Activated B cell treated with CpG ODN at 0.5 μM for 24 hours (primary cell): ENCODE data around the gene ATP10B. TPM values are rescaled to one million over a fixed set of nuclear protein-coding genes. Genes with fewer than 3 reads are reported as not detected.

Experiments
- ATAC-seq: fragments of 200-7000 bp; cut with Tn5 transposase; one replicate; pipeline ENCODE4 v1.10.0; 2021; ENCODE audit warnings: low read depth, mild to moderate bottlenecking, moderate library complexity
- CTCF ChIA-PET: fragments of 350-600 bp; sonication (Branson Sonifier 250); formaldehyde crosslinking; loops from one replicate; lab custom pipeline; 2021; ENCODE audit warnings: antibody characterized with exemption; lab: Charles Lee
- POLR2A ChIA-PET: fragments of 350-600 bp; sonication (Branson Sonifier 250); formaldehyde crosslinking; loops from one replicate; lab custom pipeline; 2021; ENCODE audit warnings: antibody characterized with exemption; lab: Charles Lee
- DNase-seq: peaks from one replicate; pipeline ENCODE4 v3.0.0; 2022
- H3K27ac Mint-ChIP-seq: one replicate; pipeline ENCODE4 v1.8.0; 2020; ENCODE audit warnings: mixed read lengths
- H3K27me3 Mint-ChIP-seq: one replicate; pipeline ENCODE4 v1.8.0; 2021; ENCODE audit warnings: mixed read lengths
- H3K36me3 Mint-ChIP-seq: one replicate; pipeline ENCODE4 v1.8.0; 2021; ENCODE audit warnings: low read depth, mixed read lengths
- H3K4me1 Mint-ChIP-seq: one replicate; pipeline ENCODE4 v1.8.0; 2021; ENCODE audit warnings: mixed read lengths
- H3K4me3 Mint-ChIP-seq: one replicate; pipeline ENCODE4 v1.8.0; 2020; ENCODE audit warnings: mild to moderate bottlenecking, mixed read lengths
- H3K9me3 Mint-ChIP-seq: one replicate; pipeline ENCODE4 v1.8.0; 2020; ENCODE audit warnings: mixed read lengths
- intact Hi-C: fragments of 100-400 bp; cut with micrococcal nuclease; formaldehyde crosslinking; loops from one replicate; pipeline ENCODE4 v1.15.1; 2024
- total RNA-seq: library from RNA; stranded (reverse); gene quantifications from 2 replicates; pipeline ENCODE4 v1.2.3, GENCODE V29; 2022
- TF ChIP-seq, protein P1 (sequence below): fragments of 200-600 bp; IDR thresholded peaks from one replicate; pipeline ENCODE4 v1.8.0; 2022; ENCODE audit warnings: antibody characterized with exemption, mild to moderate bottlenecking

Gene ATP10B
- total RNA-seq, 1 donor from 2014 or later = not detected

DNA sequence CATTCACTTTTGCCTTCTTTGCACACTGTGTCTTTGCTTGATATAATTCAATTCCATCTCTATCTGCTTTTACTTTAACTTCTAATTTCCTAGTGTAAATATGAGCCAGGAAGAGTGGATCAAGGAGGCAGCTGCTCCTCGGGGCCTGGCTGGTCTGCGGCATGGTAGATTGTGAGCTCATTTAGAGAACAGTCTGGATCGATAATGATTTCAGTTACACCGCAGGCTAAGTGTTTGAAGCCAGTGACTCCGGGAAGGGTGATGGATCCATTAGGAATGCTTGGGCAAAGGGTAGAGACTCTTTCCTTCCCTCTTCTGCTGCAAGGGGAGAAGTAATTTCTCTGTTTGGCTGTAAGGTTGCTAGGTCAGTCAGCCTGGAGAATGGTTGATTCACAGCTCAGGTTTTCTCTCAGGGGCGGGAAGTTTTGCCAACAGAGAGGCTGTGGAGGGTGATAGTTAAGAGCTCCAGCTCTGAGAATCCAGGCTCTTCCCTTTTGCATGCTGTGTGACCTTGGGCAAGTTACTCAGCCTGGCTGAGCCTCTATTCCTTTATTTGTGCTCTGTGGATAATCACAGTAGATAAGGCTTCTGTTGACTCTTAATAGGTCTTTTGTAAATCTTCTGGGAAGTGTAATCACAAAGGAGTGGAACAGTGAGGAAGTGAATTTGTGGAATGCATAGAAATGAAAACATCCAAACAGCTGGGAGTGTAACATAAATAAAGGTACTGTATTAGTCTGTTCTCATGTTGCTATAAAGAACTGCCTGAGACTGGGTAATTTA is 331.2 kb downstream of the ATP10B start:
- intact Hi-C loops = no loop called here
- Mint-ChIP-seq H3K36me3 (no peaks in the 10 kb centered on the region), H3K4me3 (no peak overlapping the region), H3K9me3 (no peaks in the 10 kb centered on the region), H3K4me1 (no peaks in the 10 kb centered on the region), H3K27me3 (no peaks in the 10 kb centered on the region), H3K27ac (no peak overlapping the region)
- DNase-seq (no peak), ATAC-seq (no peak)
- ChIA-PET CTCF (no interaction called here), POLR2A (no interaction called here)
- TF ChIP-seq, protein P1, sequence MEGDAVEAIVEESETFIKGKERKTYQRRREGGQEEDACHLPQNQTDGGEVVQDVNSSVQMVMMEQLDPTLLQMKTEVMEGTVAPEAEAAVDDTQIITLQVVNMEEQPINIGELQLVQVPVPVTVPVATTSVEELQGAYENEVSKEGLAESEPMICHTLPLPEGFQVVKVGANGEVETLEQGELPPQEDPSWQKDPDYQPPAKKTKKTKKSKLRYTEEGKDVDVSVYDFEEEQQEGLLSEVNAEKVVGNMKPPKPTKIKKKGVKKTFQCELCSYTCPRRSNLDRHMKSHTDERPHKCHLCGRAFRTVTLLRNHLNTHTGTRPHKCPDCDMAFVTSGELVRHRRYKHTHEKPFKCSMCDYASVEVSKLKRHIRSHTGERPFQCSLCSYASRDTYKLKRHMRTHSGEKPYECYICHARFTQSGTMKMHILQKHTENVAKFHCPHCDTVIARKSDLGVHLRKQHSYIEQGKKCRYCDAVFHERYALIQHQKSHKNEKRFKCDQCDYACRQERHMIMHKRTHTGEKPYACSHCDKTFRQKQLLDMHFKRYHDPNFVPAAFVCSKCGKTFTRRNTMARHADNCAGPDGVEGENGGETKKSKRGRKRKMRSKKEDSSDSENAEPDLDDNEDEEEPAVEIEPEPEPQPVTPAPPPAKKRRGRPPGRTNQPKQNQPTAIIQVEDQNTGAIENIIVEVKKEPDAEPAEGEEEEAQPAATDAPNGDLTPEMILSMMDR = no peak

DNA sequence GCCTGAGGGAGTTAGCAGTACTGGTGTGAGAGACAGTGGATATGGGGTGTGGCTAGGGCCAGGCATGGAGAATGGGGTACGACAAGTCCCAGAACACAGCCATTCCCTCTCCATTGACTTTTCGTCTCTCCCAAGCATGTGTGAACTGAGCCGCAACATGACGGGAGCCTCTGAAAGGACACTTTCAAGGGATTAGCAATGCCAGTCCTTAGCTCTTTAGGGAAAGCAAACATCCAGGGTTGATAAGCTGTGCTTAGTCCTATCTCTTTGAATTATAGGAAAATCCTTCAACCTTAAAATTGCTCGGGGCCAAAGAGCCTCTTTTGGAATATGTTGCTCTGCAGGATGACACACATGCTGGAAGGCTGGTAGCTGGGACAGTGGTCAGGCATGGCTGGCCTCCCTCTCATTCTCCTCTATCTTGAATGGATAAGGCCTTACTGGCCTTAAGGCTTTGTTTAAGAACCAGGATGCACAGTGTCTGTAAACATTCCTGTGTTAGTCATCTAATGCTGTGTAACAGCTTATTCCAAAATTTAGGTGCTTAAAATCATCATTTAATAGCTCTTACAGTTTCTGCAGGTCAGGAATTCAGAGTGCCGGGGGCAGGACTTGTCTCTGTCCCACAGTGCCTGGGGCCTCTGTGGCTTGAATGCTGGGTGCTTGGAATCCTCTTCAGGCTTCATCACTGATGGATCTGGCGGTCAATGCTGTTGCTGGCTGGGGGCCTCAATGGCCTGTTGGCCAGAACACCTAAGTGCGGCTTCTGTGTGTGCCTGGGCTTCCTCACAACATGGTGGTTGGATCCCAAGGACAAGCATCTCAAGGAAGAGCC is 335.1 kb downstream of the ATP10B start:
- ATAC-seq (no peak), DNase-seq (no peak)
- no peaks in the 10 kb centered on the region for H3K9me3 Mint-ChIP-seq
- TF ChIP-seq, protein P1 = no peak
- POLR2A ChIA-PET = no interaction called here
- no peak overlapping the region for H3K27ac Mint-ChIP-seq
- CTCF ChIA-PET = interaction anchor here (1.4 kb wide), 1 partner anchor 10 kb away, joined by 3 read pairs; no protein-coding TSS in a partner anchor
- H3K27me3 Mint-ChIP-seq = peaks cover 6% of the 10 kb centered on the region
- intact Hi-C loops = no loop called here
- H3K4me1 Mint-ChIP-seq = no peaks in the 10 kb centered on the region
- H3K4me3 Mint-ChIP-seq = no peak overlapping the region
- no peaks in the 10 kb centered on the region for H3K36me3 Mint-ChIP-seq

DNA sequence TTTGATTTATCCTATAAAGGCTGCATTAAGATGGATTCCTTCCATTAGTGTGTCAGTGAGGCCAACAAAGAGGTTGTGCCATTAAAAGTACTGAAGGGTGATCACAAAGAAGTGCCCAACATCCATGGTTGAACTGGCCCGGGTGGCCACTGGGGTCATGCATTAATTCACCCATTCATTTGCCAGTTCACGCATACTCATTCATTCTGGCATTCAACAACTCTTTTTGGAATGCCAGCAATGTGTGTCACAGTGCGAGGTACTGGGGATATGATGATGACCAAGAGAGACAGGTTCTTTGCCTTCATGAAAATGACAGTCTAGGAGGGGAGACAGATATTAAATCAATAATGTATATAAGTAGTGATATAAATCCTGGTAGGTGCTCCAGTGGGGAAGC is 337.1 kb downstream of the ATP10B start:
- DNase-seq (no peak), ATAC-seq (no peak)
- Mint-ChIP-seq H3K27me3 (peaks cover 6% of the 10 kb centered on the region), H3K9me3 (no peaks in the 10 kb centered on the region), H3K36me3 (no peaks in the 10 kb centered on the region), H3K4me1 (no peaks in the 10 kb centered on the region), H3K27ac (no peak overlapping the region), H3K4me3 (no peak overlapping the region)
- TF ChIP-seq, protein P1 = no peak
- POLR2A ChIA-PET = no interaction called here
- CTCF ChIA-PET = no interaction called here
- intact Hi-C loops = no loop called here

DNA sequence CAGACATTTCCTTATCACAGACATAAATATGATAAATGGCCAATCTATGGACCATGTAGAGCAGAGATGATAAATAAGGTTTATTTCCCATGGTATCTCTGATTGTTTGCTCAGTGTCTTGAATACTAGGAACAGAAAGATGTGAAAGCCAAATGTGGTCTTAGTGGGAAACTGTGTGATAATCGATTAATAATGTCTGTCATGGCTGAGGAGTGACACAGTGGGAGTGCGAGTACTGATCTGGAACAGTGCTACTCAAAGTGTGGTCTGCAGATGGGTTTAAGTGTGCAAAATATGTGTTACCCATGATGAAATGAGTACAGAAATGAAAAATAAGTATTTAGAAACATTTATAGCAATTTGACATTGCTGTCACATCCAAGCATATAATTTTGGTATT is 337.8 kb downstream of the ATP10B start:
- POLR2A ChIA-PET = no interaction called here
- Mint-ChIP-seq H3K4me3 (no peak overlapping the region), H3K9me3 (no peaks in the 10 kb centered on the region), H3K36me3 (no peaks in the 10 kb centered on the region), H3K27me3 (peaks cover 6% of the 10 kb centered on the region), H3K4me1 (no peaks in the 10 kb centered on the region), H3K27ac (no peak overlapping the region)
- ATAC-seq = no peak
- DNase-seq = no peak
- TF ChIP-seq, protein P1 = no peak
- CTCF ChIA-PET = no interaction called here
- intact Hi-C loops = no loop called here

DNA sequence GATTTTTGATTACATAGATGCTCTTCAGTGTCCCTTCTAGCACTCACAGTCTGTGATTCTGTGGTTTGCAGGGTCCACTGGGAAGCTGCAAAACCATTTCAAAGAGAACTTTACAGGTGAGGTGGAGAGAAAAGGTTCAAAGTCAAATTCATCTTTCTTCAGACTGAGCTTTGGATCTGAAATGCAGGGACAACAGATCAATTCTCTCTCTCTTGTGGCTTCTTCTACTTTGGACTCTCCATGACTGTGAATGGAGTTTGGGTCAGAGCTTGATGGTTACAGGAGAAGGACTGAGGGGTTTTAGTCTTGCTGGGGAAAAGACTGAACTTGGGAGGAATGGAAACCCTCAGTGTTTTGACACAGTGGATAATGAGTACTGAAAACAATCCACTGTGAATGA is 338.5 kb downstream of the ATP10B start:
- intact Hi-C loops = no loop called here
- ChIA-PET CTCF (no interaction called here), POLR2A (no interaction called here)
- Mint-ChIP-seq H3K27ac (no peak overlapping the region), H3K27me3 (peaks cover 6% of the 10 kb centered on the region), H3K9me3 (no peaks in the 10 kb centered on the region), H3K4me3 (no peak overlapping the region), H3K4me1 (peaks cover 5% of the 10 kb centered on the region), H3K36me3 (no peaks in the 10 kb centered on the region)
- DNase-seq (no peak), ATAC-seq (no peak)
- TF ChIP-seq, protein P1 = no peak
